ENCODE results near the gene NPAS4. TPM values are rescaled to one million over a fixed set of nuclear protein-coding genes. Genes with fewer than 3 reads are reported as not detected.
"Not testable (repeated sequence)": the region's sequence is repeated elsewhere in the genome, so short reads cannot be mapped to it uniquely, and the experiment has no call there.

Gene NPAS4
- total RNA-seq, 1 donor from 2014 or later: not detected

- DNase-seq: no peak
- H3K4me1 ChIP-seq: no peaks in the 10 kb centered on the region
- no peaks in the 10 kb centered on the region for H3K36me3 ChIP-seq
- TF ChIP-seq CTCF (IDR thresholded peaks at IDR 0.05): no peak
- H3K4me3 ChIP-seq: no peak overlapping the region
- no peak for ATAC-seq
- H3K27ac ChIP-seq: no peak overlapping the region
- H3K27me3 ChIP-seq: no peaks in the 10 kb centered on the region
- intact Hi-C loops (cut with DNase I): no loop called here
- H3K9me3 ChIP-seq: no peaks in the 10 kb centered on the region
Observed at GRCh38 chr11:66454828-66455227, 34.0 kb downstream of the NPAS4 start.

- H3K36me3 ChIP-seq: no peaks in the 10 kb centered on the region
- H3K27ac ChIP-seq: no peak overlapping the region
- DNase-seq: no peak
- intact Hi-C loops (cut with DNase I): no loop called here
- H3K27me3 ChIP-seq: no peaks in the 10 kb centered on the region
- no peak overlapping the region for H3K4me3 ChIP-seq
- TF ChIP-seq CTCF (IDR thresholded peaks at IDR 0.05): no peak
- peak; percentile 61 for ATAC-seq
- no peaks in the 10 kb centered on the region for H3K9me3 ChIP-seq
- H3K4me1 ChIP-seq: no peaks in the 10 kb centered on the region
Observed at GRCh38 chr11:66457826-66458225, 37.0 kb downstream of the NPAS4 start.

DNA sequence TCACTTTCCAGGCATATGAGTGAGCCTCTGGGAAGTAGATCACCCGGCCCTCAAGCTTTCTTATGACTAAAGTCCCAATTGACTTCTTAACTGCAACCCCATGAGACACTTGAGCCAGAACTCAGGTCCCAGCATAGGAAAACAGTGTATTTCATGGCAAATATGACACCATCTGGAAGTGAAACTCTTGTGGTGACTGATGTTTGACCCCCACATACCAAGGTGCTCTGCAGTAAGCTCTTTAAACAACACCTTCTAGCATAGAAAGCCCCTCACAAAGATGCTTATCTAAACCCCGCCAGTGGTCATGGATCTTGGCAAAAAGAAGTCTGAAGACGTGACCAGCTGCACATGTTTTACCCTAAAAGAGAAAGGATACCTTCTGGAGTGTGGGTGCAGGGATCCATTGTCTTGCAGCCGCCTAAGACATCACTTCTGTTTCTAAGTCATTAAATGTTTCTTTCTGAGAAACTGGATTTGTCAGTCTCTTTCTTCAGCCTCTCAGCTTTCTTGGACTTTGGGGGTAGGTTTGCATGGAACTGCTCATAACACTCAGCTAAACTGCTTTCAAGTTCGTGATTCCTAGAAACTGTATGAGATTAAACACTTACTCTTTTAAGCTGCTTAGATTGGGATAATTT lies 38.4 kb downstream of the NPAS4 start:
- intact Hi-C loops (cut with DNase I): no loop called here
- DNase-seq: no peak
- ATAC-seq: no peak
- no peaks in the 10 kb centered on the region for H3K36me3 ChIP-seq
- no peak overlapping the region for H3K27ac ChIP-seq
- H3K9me3 ChIP-seq: no peaks in the 10 kb centered on the region
- H3K27me3 ChIP-seq: no peaks in the 10 kb centered on the region
- H3K4me1 ChIP-seq: no peaks in the 10 kb centered on the region
- no peak for TF ChIP-seq CTCF (IDR thresholded peaks at IDR 0.05)
- H3K4me3 ChIP-seq: no peak overlapping the region

- no peak for TF ChIP-seq CTCF (IDR thresholded peaks at IDR 0.05)
- no peaks in the 10 kb centered on the region for H3K9me3 ChIP-seq
- intact Hi-C loops (cut with DNase I): no loop called here
Observed at GRCh38 chr11:66462010-66462409, 41.2 kb downstream of the NPAS4 start.

GRCh38 chr11:66462911-66463310 lies 42.1 kb downstream of the NPAS4 start:
- Histone ChIP-seq H3K27ac (no peak overlapping the region), H3K4me1 (peaks cover 7% of the 10 kb centered on the region), H3K36me3 (no peaks in the 10 kb centered on the region), H3K27me3 (no peaks in the 10 kb centered on the region), H3K4me3 (no peak overlapping the region), H3K9me3 (no peaks in the 10 kb centered on the region)
- DNase-seq (no peak), ATAC-seq (no peak)
- intact Hi-C loops (cut with DNase I): no loop called here
- no peak for TF ChIP-seq CTCF (IDR thresholded peaks at IDR 0.05)

More at GRCh38 chr11:66462010-66462409, 41.2 kb downstream of the NPAS4 start:
- H3K27me3 ChIP-seq: no peaks in the 10 kb centered on the region
- no peak for DNase-seq
- ATAC-seq: no peak
- no peak overlapping the region for H3K27ac ChIP-seq
- H3K4me3 ChIP-seq: no peak overlapping the region
- no peaks in the 10 kb centered on the region for H3K36me3 ChIP-seq
- no peaks in the 10 kb centered on the region for H3K4me1 ChIP-seq

GRCh38 chr11:66464116-66464515 lies 43.3 kb downstream of the NPAS4 start:
- H3K27me3 ChIP-seq; DNase-seq; H3K9me3 ChIP-seq; ATAC-seq; H3K4me3 ChIP-seq; H3K27ac ChIP-seq; H3K4me1 ChIP-seq; H3K36me3 ChIP-seq; intact Hi-C loops (cut with DNase I): not testable (repeated sequence)
